ENCODE results near the gene MMP3. TPM values are rescaled to one million over a fixed set of nuclear protein-coding genes. Genes with fewer than 3 reads are reported as not detected.

Gene MMP3
- total RNA-seq, 1 experiment from 2014 or later = not detected

DNA sequence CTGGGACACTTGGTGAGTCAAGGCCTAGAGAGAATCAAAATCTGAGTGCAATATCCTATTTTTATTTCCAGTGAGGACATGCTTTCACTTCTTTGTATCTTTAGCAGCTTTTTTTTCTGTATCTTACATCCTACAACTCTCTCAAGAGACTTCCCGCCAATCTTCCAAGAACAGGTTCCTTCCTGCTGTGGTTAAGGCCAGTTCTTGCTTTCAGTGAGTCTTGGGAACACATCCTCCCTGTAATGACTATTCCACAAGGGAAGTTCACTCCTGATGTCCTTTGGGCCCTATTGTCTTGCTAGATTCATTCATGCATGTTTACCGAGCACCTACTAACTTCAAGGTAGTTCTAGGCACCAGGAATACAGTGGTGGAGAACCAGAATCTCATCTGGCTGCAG is 35.2 kb upstream of the MMP3 start:
- no peaks in the 10 kb centered on the region for H3K9me3 ChIP-seq (ENCODE audit: control insufficient read depth in 1 of 2, insufficient read depth in 1 of 2, low read depth in 1 of 2, low read length in 2 of 2)
- ChIA-PET RAD21 (ENCODE audit: low non-redundant PET in 1 of 2, low total read pairs in 2 of 2, uncharacterized antibody in 2 of 2, unreplicated experiment in 2 of 2) (no interaction called here), CTCF (interaction anchor here (1.3 kb wide), 1 partner anchor 36 kb away, joined by 3 read pairs; no protein-coding TSS in a partner anchor), POLR2A (no interaction called here)
- intact Hi-C loops (cut with micrococcal nuclease) = no loop called here
- no peak overlapping the region for H2AFZ ChIP-seq (ENCODE audit: low read depth, low read length, poor library complexity, severe bottlenecking)
- no peak overlapping the region for H3K27ac ChIP-seq (ENCODE audit: low read depth, low read length)
- no peaks in the 10 kb centered on the region for H3K4me1 ChIP-seq (ENCODE audit: control insufficient read depth in 1 of 2, insufficient read depth in 2 of 2, low read length in 2 of 2)
- H3K36me3 ChIP-seq (ENCODE audit: control insufficient read depth in 1 of 2, insufficient read depth in 2 of 2, low read length in 2 of 2) = no peaks in the 10 kb centered on the region
- no peak overlapping the region for H3K4me2 ChIP-seq (ENCODE audit: low read length)
- H4K20me1 ChIP-seq (ENCODE audit: insufficient read depth) = no peaks in the 10 kb centered on the region
- no TSS peak for BruUV-seq (replicated peaks)
- no peaks in the 10 kb centered on the region for H3K9me2 ChIP-seq (ENCODE audit: insufficient read depth)
- no peak overlapping the region for H3K9ac ChIP-seq (ENCODE audit: low read length)
- ATAC-seq (no peak), DNase-seq (ENCODE audit: low read depth, low spot score) (no peak)
- H3K79me2 ChIP-seq (ENCODE audit: insufficient read depth, low read length) = no peaks in the 10 kb centered on the region
- TF ChIP-seq JUND (IDR thresholded peaks at IDR 0.05) (no peak), EZH2 (IDR thresholded peaks at IDR 0.05) (no peak)
- no peaks in the 10 kb centered on the region for H3K27me3 ChIP-seq (ENCODE audit: insufficient read depth, low read length)
- H3K4me3 ChIP-seq (replicated peaks in 1 of 2; ENCODE audit: low read depth in 1 of 2, low read length in 2 of 2) = no peak overlapping the region

DNA sequence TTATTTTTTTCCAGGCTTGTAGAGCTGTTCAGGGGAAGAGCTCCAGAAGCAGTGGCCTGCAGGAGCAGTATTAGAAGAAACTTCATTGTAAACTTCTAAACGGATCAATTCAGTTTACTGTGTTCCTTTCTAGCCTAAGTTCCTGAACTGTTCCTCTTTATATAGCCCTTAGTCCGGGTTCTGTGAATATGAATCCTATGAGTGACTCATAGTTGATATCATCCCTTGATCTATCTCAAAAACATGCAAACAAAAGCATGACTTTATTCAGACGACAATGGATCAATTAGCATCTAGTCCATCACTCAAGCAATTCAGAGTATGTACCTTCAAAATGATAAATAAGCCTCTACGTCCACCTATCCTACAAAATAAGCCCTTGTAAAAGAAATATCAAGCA is 31.4 kb upstream of the MMP3 start, which contains the start of gene MMP12:
Gene MMP12 (minus strand): TSS at position 131 of the 400 bp plus-strand sequence. CDS start 45 bp downstream, at position 86.
- ChIA-PET CTCF (no interaction called here), RAD21 (ENCODE audit: low non-redundant PET in 1 of 2, low total read pairs in 2 of 2, uncharacterized antibody in 2 of 2, unreplicated experiment in 2 of 2) (no interaction called here)

More for the DNA sequence above, 31.4 kb upstream of the MMP3 start, which contains the start of gene MMP12:
- Histone ChIP-seq H3K79me2 (ENCODE audit: insufficient read depth, low read length) (no peaks in the 10 kb centered on the region), H3K4me3 (replicated peaks in 1 of 2; ENCODE audit: low read depth in 1 of 2, low read length in 2 of 2) (no peak within 1 kb of the TSS), H3K4me1 (ENCODE audit: control insufficient read depth in 1 of 2, insufficient read depth in 2 of 2, low read length in 2 of 2) (peaks cover 3% of the 10 kb centered on the region in 2 experiments; a peak in 3 of 4 replicates), H3K4me2 (ENCODE audit: low read length) (no peak within 1 kb of the TSS), H4K20me1 (ENCODE audit: insufficient read depth) (no peaks in the 10 kb centered on the region), H2AFZ (ENCODE audit: low read depth, low read length, poor library complexity, severe bottlenecking) (no peak within 1 kb of the TSS), H3K36me3 (ENCODE audit: control insufficient read depth in 1 of 2, insufficient read depth in 2 of 2, low read length in 2 of 2) (no peaks in the 10 kb centered on the region), H3K9me3 (ENCODE audit: control insufficient read depth in 1 of 2, insufficient read depth in 1 of 2, low read depth in 1 of 2, low read length in 2 of 2) (no peaks in the 10 kb centered on the region), H3K9ac (ENCODE audit: low read length) (no peak within 1 kb of the TSS), H3K27me3 (ENCODE audit: insufficient read depth, low read length) (no peaks in the 10 kb centered on the region), H3K9me2 (ENCODE audit: insufficient read depth) (no peaks in the 10 kb centered on the region), H3K27ac (ENCODE audit: low read depth, low read length) (no peak within 1 kb of the TSS)
- TF ChIP-seq SIN3A (IDR thresholded peaks at IDR 0.05; ENCODE audit: low read depth) (no peak), CBX3 (IDR thresholded peaks at IDR 0.05; ENCODE audit: low read depth) (no peak), RAD21 (IDR thresholded peaks at IDR 0.05; ENCODE audit: low read depth) (no peak), YY1 (IDR thresholded peaks at IDR 0.05; ENCODE audit: extremely low read depth, insufficient replicate concordance, low read depth, low read length) (no peak), POLR2A (IDR thresholded peaks at IDR 0.05; ENCODE audit: borderline replicate concordance, extremely low read depth, insufficient read depth, insufficient read length) (no peak), CEBPB (IDR thresholded peaks at IDR 0.05; ENCODE audit: low read depth) (no peak), ELF1 (IDR thresholded peaks at IDR 0.05; ENCODE audit: borderline replicate concordance, low read depth) (no peak), EGR1 (IDR thresholded peaks at IDR 0.05; ENCODE audit: low read depth) (no peak), JUND (IDR thresholded peaks at IDR 0.05) (no peak)
- TF ChIP-seq, protein P1, sequence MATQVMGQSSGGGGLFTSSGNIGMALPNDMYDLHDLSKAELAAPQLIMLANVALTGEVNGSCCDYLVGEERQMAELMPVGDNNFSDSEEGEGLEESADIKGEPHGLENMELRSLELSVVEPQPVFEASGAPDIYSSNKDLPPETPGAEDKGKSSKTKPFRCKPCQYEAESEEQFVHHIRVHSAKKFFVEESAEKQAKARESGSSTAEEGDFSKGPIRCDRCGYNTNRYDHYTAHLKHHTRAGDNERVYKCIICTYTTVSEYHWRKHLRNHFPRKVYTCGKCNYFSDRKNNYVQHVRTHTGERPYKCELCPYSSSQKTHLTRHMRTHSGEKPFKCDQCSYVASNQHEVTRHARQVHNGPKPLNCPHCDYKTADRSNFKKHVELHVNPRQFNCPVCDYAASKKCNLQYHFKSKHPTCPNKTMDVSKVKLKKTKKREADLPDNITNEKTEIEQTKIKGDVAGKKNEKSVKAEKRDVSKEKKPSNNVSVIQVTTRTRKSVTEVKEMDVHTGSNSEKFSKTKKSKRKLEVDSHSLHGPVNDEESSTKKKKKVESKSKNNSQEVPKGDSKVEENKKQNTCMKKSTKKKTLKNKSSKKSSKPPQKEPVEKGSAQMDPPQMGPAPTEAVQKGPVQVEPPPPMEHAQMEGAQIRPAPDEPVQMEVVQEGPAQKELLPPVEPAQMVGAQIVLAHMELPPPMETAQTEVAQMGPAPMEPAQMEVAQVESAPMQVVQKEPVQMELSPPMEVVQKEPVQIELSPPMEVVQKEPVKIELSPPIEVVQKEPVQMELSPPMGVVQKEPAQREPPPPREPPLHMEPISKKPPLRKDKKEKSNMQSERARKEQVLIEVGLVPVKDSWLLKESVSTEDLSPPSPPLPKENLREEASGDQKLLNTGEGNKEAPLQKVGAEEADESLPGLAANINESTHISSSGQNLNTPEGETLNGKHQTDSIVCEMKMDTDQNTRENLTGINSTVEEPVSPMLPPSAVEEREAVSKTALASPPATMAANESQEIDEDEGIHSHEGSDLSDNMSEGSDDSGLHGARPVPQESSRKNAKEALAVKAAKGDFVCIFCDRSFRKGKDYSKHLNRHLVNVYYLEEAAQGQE (IDR thresholded peaks at IDR 0.05; ENCODE audit: low read depth) = no peak
- TF ChIP-seq, protein P2, sequence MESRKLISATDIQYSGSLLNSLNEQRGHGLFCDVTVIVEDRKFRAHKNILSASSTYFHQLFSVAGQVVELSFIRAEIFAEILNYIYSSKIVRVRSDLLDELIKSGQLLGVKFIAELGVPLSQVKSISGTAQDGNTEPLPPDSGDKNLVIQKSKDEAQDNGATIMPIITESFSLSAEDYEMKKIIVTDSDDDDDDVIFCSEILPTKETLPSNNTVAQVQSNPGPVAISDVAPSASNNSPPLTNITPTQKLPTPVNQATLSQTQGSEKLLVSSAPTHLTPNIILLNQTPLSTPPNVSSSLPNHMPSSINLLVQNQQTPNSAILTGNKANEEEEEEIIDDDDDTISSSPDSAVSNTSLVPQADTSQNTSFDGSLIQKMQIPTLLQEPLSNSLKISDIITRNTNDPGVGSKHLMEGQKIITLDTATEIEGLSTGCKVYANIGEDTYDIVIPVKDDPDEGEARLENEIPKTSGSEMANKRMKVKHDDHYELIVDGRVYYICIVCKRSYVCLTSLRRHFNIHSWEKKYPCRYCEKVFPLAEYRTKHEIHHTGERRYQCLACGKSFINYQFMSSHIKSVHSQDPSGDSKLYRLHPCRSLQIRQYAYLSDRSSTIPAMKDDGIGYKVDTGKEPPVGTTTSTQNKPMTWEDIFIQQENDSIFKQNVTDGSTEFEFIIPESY (IDR thresholded peaks at IDR 0.05; ENCODE audit: extremely low read depth, insufficient replicate concordance, low read length) = no peak
- intact Hi-C loops (cut with micrococcal nuclease) = no loop called here
- no peak for DNase-seq (ENCODE audit: low read depth, low spot score)
- POLR2A ChIA-PET = no interaction called here
- no peak for ATAC-seq
- BruUV-seq (replicated peaks) = no TSS peak

All from HCT116 (cell line).